MM.1S (cell line): Measurements from ENCODE around the gene ATP6V1F.
"Not testable (repeated sequence)": the region's sequence is repeated elsewhere in the genome, so short reads cannot be mapped to it uniquely, and the experiment has no call there.

ENCODE experiments used
- DNase-seq: peaks from one replicate; pipeline ENCODE4 v3.0.0-alpha.2; 2015
- H2AFZ ChIP-seq: fragments of 300-600 bp; sonication (generic); 2 replicates; pipeline ENCODE4 v1.6.0; 2016; ENCODE audit warnings: antibody characterized with exemption, low read length
- H3F3A ChIP-seq: fragments of 300-600 bp; sonication (generic); 2 replicates; pipeline ENCODE4 v1.6.1; 2016; ENCODE audit warnings: mild to moderate bottlenecking, antibody characterized with exemption, low read length, moderate library complexity, mixed read lengths; ENCODE audit not compliant: insufficient read depth
- H3K27ac ChIP-seq: fragments of 300-600 bp; sonication (generic); 2 replicates; pipeline ENCODE4 v1.5.1; 2016; ENCODE audit warnings: mild to moderate bottlenecking, low read length
- H3K27me3 ChIP-seq: fragments of 300-600 bp; sonication (generic); replicated peaks from 2 replicates; pipeline ENCODE4 v1.6.0; 2016; ENCODE audit warnings: low read length; ENCODE audit not compliant: insufficient read depth
- H3K36me3 ChIP-seq: fragments of 300-600 bp; sonication (generic); replicated peaks from 2 replicates; pipeline ENCODE4 v1.6.1; 2016; ENCODE audit warnings: mild to moderate bottlenecking, low read length, mixed read lengths; ENCODE audit not compliant: insufficient read depth
- H3K4me1 ChIP-seq: fragments of 300-600 bp; sonication (generic); 2 replicates; pipeline ENCODE4 v1.6.1; 2016; ENCODE audit warnings: low read length, mixed read lengths
- H3K4me2 ChIP-seq: fragments of 300-600 bp; sonication (generic); 2 replicates; pipeline ENCODE4 v1.6.0; 2016; ENCODE audit warnings: low read depth, low read length
- H3K4me3 ChIP-seq: fragments of 300-600 bp; sonication (generic); 2 replicates; pipeline ENCODE4 v1.5.1; 2016; ENCODE audit warnings: low read length, mixed read lengths
- H3K79me2 ChIP-seq: fragments of 300-600 bp; sonication (generic); 2 replicates; pipeline ENCODE4 v1.6.1; 2016; ENCODE audit warnings: mixed run types, low read length, mixed read lengths
- H3K9ac ChIP-seq: fragments of 300-600 bp; sonication (generic); 2 replicates; pipeline ENCODE4 v1.6.1; 2016; ENCODE audit warnings: low read length, mixed read lengths
- H3K9me2 ChIP-seq: fragments of 300-600 bp; sonication (generic); replicated peaks from 2 replicates; pipeline ENCODE4 v1.6.1; 2016; ENCODE audit warnings: mild to moderate bottlenecking, low read length, mixed read lengths; ENCODE audit not compliant: insufficient read depth
- H3K9me3 ChIP-seq: fragments of 300-600 bp; sonication (generic); replicated peaks from 2 replicates; pipeline ENCODE4 v1.6.1; 2016; ENCODE audit warnings: mild to moderate bottlenecking, low read length, mixed read lengths; ENCODE audit not compliant: insufficient read depth
- H4K20me1 ChIP-seq: fragments of 300-600 bp; sonication (generic); 2 replicates; pipeline ENCODE4 v1.6.1; 2016; ENCODE audit warnings: mild to moderate bottlenecking, low read length, moderate library complexity, mixed read lengths; ENCODE audit not compliant: insufficient read depth
- CTCF ChIP-seq: fragments of 300-600 bp; sonication (generic); IDR thresholded peaks from 2 replicates; pipeline ENCODE4 v1.5.1; 2016; ENCODE audit warnings: antibody characterized with exemption, low read length, mixed read lengths
- EZH2 ChIP-seq: fragments of 300-600 bp; sonication (generic); optimal IDR thresholded peaks from 2 replicates; pipeline ENCODE3; 2017; ENCODE audit warnings: low read depth, mild to moderate bottlenecking, antibody characterized with exemption, low read length, mixed read lengths
- EZH2phosphoT487 ChIP-seq: fragments of 300-600 bp; sonication (generic); IDR thresholded peaks from 2 replicates; pipeline ENCODE4 v1.6.1; 2018; ENCODE audit warnings: antibody characterized with exemption, low read length

The ATP6V1F gene

GRCh38 chr7:128911423-128912031 is 48.9 kb downstream of the ATP6V1F start:
- Histone ChIP-seq H3K27ac (no peak overlapping the region), H3K4me1 (no peaks in the 10 kb centered on the region), H3K9ac (no peak overlapping the region), H3K9me2 (no peaks in the 10 kb centered on the region), H3K4me2 (no peak overlapping the region), H3K36me3 (no peaks in the 10 kb centered on the region), H3F3A (no peaks in the 10 kb centered on the region), H2AFZ (no peak overlapping the region), H3K4me3 (no peak overlapping the region), H3K27me3 (peaks cover 30% of the 10 kb centered on the region), H4K20me1 (no peaks in the 10 kb centered on the region), H3K9me3 (no peaks in the 10 kb centered on the region), H3K79me2 (no peaks in the 10 kb centered on the region)
- TF ChIP-seq CTCF, result no peak
- TF ChIP-seq EZH2phosphoT487, result no peak
- no peak for TF ChIP-seq EZH2
- DNase-seq, result no peak

DNA sequence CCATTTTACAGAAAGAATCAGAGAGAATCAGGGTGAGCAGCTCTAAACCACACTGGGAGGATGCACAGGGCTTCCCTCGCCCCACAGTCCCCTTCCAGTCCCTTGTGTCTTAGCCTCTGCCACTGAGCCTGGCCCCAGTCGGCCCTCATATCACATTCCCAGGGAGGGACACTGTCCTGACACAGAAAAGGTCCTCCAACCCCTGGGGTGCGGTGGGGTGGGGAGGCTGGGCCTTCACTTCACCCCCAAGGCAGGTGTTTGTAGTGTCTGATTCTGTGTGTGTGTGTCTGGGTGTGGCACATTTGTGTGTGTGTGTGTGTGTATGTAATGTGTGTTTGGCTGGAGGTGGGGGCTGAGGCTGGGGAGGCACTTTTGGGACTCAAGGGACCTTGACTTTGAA is 49.6 kb downstream of the ATP6V1F start:
- Histone ChIP-seq H3K9me2 (no peaks in the 10 kb centered on the region), H3K4me2 (no peak overlapping the region), H3K4me3 (no peak overlapping the region), H3K9ac (no peak overlapping the region), H3F3A (no peaks in the 10 kb centered on the region), H3K79me2 (no peaks in the 10 kb centered on the region), H3K4me1 (no peaks in the 10 kb centered on the region), H3K27ac (no peak overlapping the region), H2AFZ (no peak overlapping the region), H3K36me3 (no peaks in the 10 kb centered on the region), H4K20me1 (no peaks in the 10 kb centered on the region), H3K27me3 (peaks cover 30% of the 10 kb centered on the region), H3K9me3 (no peaks in the 10 kb centered on the region)
- TF ChIP-seq CTCF (no peak), EZH2 (no peak), EZH2phosphoT487 (no peak)
- no peak for DNase-seq

DNA sequence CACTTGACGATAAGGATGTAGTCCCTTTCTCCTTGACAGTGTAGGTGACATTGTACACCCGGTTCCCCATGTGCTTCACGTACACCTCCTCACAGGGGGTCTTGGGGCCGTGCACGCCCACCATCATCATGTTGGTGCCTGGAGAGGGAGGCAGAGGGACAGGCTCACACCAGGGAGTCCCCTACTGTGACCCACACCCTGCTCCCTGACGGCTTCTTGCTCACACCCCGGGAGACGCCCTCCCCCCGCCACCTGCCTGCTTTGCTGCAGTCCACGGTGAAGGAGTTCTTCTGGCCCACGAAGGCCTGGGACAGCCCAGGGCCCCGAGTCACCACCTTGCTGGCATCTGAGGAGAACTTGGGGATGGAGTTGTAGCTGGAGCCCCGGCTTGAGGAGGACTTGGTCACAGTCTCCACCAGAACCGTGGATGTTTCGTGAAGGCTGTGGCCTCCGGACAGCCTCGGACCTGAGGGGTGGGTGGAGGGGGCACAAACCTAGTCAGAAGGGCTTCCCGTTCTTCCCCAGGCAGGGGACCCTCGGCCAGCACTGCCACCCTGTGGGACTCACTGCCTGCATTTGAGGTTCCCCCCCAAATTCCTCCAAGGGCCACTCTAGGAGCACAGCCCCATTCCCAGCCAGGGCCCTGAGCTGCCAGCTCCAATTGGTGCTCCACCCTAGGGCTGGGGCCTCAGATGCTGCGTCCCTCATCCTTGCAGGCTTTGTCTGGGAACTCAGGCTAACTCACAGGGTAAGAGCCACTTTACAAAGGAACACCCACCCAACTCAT is 50.2 kb downstream of the ATP6V1F start:
- H3K9me3 ChIP-seq, H3K4me2 ChIP-seq, H3F3A ChIP-seq, H3K79me2 ChIP-seq, H3K4me3 ChIP-seq, H3K27ac ChIP-seq, H4K20me1 ChIP-seq, H2AFZ ChIP-seq, H3K4me1 ChIP-seq, H3K9me2 ChIP-seq, DNase-seq, H3K9ac ChIP-seq, H3K36me3 ChIP-seq: not testable (repeated sequence)
- peaks cover 30% of the 10 kb centered on the region for H3K27me3 ChIP-seq
